GM18867 (cell line): Measurements from ENCODE around the gene ZBTB14.
A peak's percentile ranks its signal among the peaks of the same experiment; 100 is the strongest.

Experiments
- ATAC-seq: cut with Tn5 transposase; IDR thresholded peaks from one replicate; pipeline ENCODE4 v1.9.1; 2021; ENCODE audit warnings: mild to moderate bottlenecking, moderate library complexity; ENCODE audit not compliant: unreplicated experiment

ZBTB14 gene

GRCh38 chr18:5295231-5295920 lies at the start of gene ZBTB14:
ZBTB14 (minus strand) TSS chr18:5295726; CDS start chr18:5293246, 2,480 bp downstream.
- peak; percentile 39 for ATAC-seq

- ATAC-seq = no peak
Measured at GRCh38 chr18:5339202-5339834, 43.8 kb upstream of the ZBTB14 start.

- no peak for ATAC-seq
Measured at GRCh38 chr18:5334456-5335075, 39.0 kb upstream of the ZBTB14 start.

- no peak for ATAC-seq
Measured at GRCh38 chr18:5318061-5318700, 22.7 kb upstream of the ZBTB14 start.

GRCh38 chr18:5317186-5317585 lies 21.7 kb upstream of the ZBTB14 start:
- no peak for ATAC-seq

GRCh38 chr18:5315838-5316237 lies 20.3 kb upstream of the ZBTB14 start:
- ATAC-seq = no peak

GRCh38 chr18:5311301-5311989 lies 15.9 kb upstream of the ZBTB14 start:
- ATAC-seq = no peak

GRCh38 chr18:5309888-5310470 lies 14.5 kb upstream of the ZBTB14 start:
- peak; percentile 99 for ATAC-seq

GRCh38 chr18:5305835-5306234 lies 10.3 kb upstream of the ZBTB14 start:
- no peak for ATAC-seq

GRCh38 chr18:5304232-5304631 lies 8.7 kb upstream of the ZBTB14 start:
- ATAC-seq = no peak

- ATAC-seq = no peak
Measured at GRCh38 chr18:5303636-5304035, 8.1 kb upstream of the ZBTB14 start.

GRCh38 chr18:5302606-5303005 lies 7.1 kb upstream of the ZBTB14 start:
- no peak for ATAC-seq

- ATAC-seq = no peak
Measured at GRCh38 chr18:5300476-5301010, 5.0 kb upstream of the ZBTB14 start.

GRCh38 chr18:5298156-5298852 lies 2.8 kb upstream of the ZBTB14 start:
- ATAC-seq = no peak

- ATAC-seq = no peak
Measured at GRCh38 chr18:5297597-5297996, 2.1 kb upstream of the ZBTB14 start.

- no peak for ATAC-seq
Measured at GRCh38 chr18:5296706-5297320, 1.3 kb upstream of the ZBTB14 start.

GRCh38 chr18:5295981-5296705 lies 617 bp upstream of the ZBTB14 start:
- ATAC-seq = peak; percentile 64

- peak; percentile 15 for ATAC-seq
Measured at GRCh38 chr18:5294457-5295230, 882 bp downstream of the ZBTB14 start.
